SU-DHL-6 (cell line): Measurements from ENCODE around the gene FGF19.

Experiments
- H2AFZ ChIP-seq: fragments of 200-600 bp; sonication (generic); 2 replicates; pipeline ENCODE4 v1.6.1; 2014; ENCODE audit warnings: low read depth, mild to moderate bottlenecking, moderate library complexity, mixed read lengths, antibody characterized with exemption, low read length; ENCODE audit not compliant: severe bottlenecking
- H3F3A ChIP-seq: fragments of 200-600 bp; shearing (Covaris generic); 2 replicates; pipeline ENCODE4 v1.6.0; 2016; ENCODE audit warnings: antibody characterized with exemption, mild to moderate bottlenecking; ENCODE audit not compliant: insufficient read depth
- H3K27ac ChIP-seq: fragments of 200-600 bp; sonication (generic); 2 replicates; pipeline ENCODE4 v1.5.1; 2016; ENCODE audit warnings: low read depth, mild to moderate bottlenecking, low read length, moderate library complexity, mixed read lengths
- H3K27me3 ChIP-seq: fragments of 200-600 bp; sonication (generic), shearing (Covaris generic); 2 replicates; pipeline ENCODE4 v1.6.0; 2014; ENCODE audit warnings: mild to moderate bottlenecking, low read length
- H3K36me3 ChIP-seq: fragments of 200-600 bp; sonication (generic); 2 replicates; pipeline ENCODE4 v1.6.1; 2014; ENCODE audit warnings: mild to moderate bottlenecking, low read length, mixed read lengths
- H3K4me2 ChIP-seq: fragments of 300-600, 200-600 bp; shearing (Covaris generic), sonication (generic); 2 replicates; pipeline ENCODE4 v1.6.0; 2014; ENCODE audit warnings: low read length, low read depth, mild to moderate bottlenecking; ENCODE audit not compliant: poor library complexity, severe bottlenecking
- H3K4me3 ChIP-seq: fragments of 200-600 bp; sonication (generic); 2 replicates; pipeline ENCODE4 v1.5.1; 2014; ENCODE audit warnings: antibody characterized with exemption, low read length, mild to moderate bottlenecking, mixed read lengths; ENCODE audit not compliant: insufficient read depth, poor library complexity, severe bottlenecking
- H3K79me2 ChIP-seq: fragments of 200-600 bp; sonication (generic); 2 replicates; pipeline ENCODE4 v1.6.1; 2014; ENCODE audit warnings: mild to moderate bottlenecking, low read length, moderate library complexity; ENCODE audit not compliant: insufficient read depth
- H3K9ac ChIP-seq: fragments of 200-600 bp; sonication (generic); 2 replicates; pipeline ENCODE4 v1.7.0; 2014; ENCODE audit warnings: mild to moderate bottlenecking, low read length
- H3K9me2 ChIP-seq: fragments of 200-600 bp; sonication (generic); replicated peaks from 2 replicates; pipeline ENCODE4 v1.6.1; 2014; ENCODE audit warnings: low read length; ENCODE audit not compliant: insufficient read depth
- H3K9me3 ChIP-seq: fragments of 200-600 bp; sonication (generic); 2 replicates; pipeline ENCODE4 v1.6.1; 2014; ENCODE audit warnings: low read length, mixed read lengths; ENCODE audit not compliant: insufficient read depth
- H4K20me1 ChIP-seq: fragments of 200-600 bp; sonication (generic); 2 replicates; pipeline ENCODE4 v1.6.1; 2014; ENCODE audit warnings: low read depth, mild to moderate bottlenecking, antibody characterized with exemption, low read length, moderate library complexity, mixed read lengths
- EZH2phosphoT487 ChIP-seq: fragments of 200-600 bp; sonication (generic), shearing (Covaris generic); conservative IDR thresholded peaks from 2 replicates; pipeline ENCODE4 v1.6.1; 2018; ENCODE audit warnings: mild to moderate bottlenecking, antibody characterized with exemption, low read length, moderate library complexity, mixed read lengths
- TF ChIP-seq, protein P1 (sequence below): fragments of 200-600 bp; sonication (generic); IDR thresholded peaks from one replicate; pipeline ENCODE4 v1.5.1; 2017; ENCODE audit warnings: antibody characterized with exemption, mild to moderate bottlenecking, low read length, moderate library complexity; ENCODE audit not compliant: insufficient read depth, poor library complexity, severe bottlenecking

FGF19 gene

DNA sequence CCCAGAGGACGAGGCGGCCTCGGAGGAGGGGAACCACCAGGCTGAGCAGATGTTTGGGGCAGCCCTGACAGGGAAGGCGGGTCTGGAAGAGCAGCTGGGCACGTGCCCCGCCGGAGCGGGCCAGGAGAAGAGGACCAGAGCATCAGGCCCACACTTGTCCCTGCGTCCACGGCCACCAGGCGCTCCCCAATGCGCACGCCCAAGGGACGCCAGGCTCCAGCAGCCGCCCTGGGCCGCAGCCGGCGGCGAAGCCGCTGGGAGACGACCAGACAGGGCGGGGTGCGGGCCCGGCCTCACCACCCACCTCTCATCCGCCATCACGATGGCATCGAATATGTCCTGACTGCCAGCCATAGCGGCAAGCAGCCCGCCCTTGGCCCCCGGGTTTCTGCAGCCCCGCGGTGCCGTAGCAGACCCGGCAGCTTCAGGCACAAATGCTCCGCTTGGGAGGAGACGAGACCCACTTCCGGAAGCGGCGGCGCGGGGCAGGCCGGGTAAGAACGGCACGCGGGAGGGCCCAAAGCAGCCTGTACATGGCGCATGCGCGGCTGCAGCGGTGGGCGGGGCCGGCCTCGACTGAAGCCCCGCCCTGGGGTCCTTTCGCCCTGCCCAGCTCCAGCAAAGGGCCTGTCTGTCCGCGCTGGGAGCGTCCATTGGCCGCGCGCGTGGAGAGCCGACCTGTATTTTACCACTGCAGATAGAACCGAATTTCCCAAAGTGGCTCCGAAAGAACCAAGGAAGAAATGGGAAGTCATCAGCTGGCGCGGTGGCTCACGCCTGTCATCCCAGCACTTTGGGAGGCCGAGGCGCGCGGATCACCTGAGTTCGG, 28.7 kb downstream of the FGF19 start, which contains the start of gene LTO1:
Gene LTO1 (minus strand): TSS at position 468 of the 829 bp plus-strand sequence. CDS start 114 bp downstream, at position 354.
- no peaks in the 10 kb centered on the region for H3K27me3 ChIP-seq
- H2AFZ ChIP-seq: peak within 1 kb of the TSS; percentile 90
- H3F3A ChIP-seq: no peaks in the 10 kb centered on the region
- H3K27ac ChIP-seq: no peak within 1 kb of the TSS; the same call in 1 of the 2 replicates
- no peaks in the 10 kb centered on the region for H3K9me2 ChIP-seq
- H4K20me1 ChIP-seq: no peaks in the 10 kb centered on the region; the same call in 1 of the 2 replicates
- H3K36me3 ChIP-seq: no peaks in the 10 kb centered on the region
- peaks cover 24% of the 10 kb centered on the region for H3K79me2 ChIP-seq
- peak within 1 kb of the TSS; percentile 96 for H3K9ac ChIP-seq
- no peaks in the 10 kb centered on the region for H3K9me3 ChIP-seq
- TF ChIP-seq EZH2phosphoT487: no peak
- TF ChIP-seq, protein P1, sequence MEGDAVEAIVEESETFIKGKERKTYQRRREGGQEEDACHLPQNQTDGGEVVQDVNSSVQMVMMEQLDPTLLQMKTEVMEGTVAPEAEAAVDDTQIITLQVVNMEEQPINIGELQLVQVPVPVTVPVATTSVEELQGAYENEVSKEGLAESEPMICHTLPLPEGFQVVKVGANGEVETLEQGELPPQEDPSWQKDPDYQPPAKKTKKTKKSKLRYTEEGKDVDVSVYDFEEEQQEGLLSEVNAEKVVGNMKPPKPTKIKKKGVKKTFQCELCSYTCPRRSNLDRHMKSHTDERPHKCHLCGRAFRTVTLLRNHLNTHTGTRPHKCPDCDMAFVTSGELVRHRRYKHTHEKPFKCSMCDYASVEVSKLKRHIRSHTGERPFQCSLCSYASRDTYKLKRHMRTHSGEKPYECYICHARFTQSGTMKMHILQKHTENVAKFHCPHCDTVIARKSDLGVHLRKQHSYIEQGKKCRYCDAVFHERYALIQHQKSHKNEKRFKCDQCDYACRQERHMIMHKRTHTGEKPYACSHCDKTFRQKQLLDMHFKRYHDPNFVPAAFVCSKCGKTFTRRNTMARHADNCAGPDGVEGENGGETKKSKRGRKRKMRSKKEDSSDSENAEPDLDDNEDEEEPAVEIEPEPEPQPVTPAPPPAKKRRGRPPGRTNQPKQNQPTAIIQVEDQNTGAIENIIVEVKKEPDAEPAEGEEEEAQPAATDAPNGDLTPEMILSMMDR: no peak
- peak within 1 kb of the TSS; percentile 77 for H3K4me3 ChIP-seq
- peak within 1 kb of the TSS; percentile 77 for H3K4me2 ChIP-seq

DNA sequence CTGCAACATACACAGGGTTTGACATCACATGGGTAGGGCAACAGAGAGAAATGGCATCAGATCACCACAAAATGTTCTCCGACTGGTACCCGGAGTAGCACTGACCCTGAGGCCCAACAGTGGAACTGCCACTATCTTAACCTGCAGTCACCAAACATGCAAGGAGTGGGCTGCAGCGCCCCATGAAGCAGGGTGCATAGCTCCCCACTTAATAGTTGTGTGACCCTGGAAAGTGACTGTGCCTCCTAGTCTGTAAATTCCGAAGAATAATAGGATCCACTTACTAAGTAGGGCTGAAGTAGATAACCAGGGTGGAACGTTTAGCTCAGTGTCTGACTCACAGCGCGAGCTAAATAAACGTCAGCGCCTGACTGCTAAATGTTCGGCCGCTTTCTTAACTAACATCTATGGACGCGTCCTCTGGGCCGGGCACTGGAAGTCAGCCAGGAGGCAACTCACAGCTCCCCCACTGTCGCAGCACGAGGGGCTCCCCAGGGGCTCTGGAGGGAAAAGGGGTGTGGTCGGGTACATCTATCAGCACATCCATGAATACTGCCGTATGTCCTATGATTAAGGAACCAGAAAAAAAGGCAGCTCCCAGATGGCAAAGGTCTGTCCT, 29.4 kb downstream of the FGF19 start:
- Histone ChIP-seq H3K27me3 (no peaks in the 10 kb centered on the region), H3K9me3 (no peaks in the 10 kb centered on the region), H3K79me2 (peaks cover 24% of the 10 kb centered on the region), H3K27ac (no peak overlapping the region), H4K20me1 (no peaks in the 10 kb centered on the region; the same call in 1 of the 2 replicates), H3K4me2 (peak overlapping the region; percentile 77), H3K9me2 (no peaks in the 10 kb centered on the region), H3F3A (no peaks in the 10 kb centered on the region), H3K9ac (peak overlapping the region; percentile 96), H3K4me3 (peak overlapping the region; percentile 77), H3K36me3 (no peaks in the 10 kb centered on the region), H2AFZ (no peak overlapping the region)
- TF ChIP-seq, protein P1: no peak
- TF ChIP-seq EZH2phosphoT487: no peak

DNA sequence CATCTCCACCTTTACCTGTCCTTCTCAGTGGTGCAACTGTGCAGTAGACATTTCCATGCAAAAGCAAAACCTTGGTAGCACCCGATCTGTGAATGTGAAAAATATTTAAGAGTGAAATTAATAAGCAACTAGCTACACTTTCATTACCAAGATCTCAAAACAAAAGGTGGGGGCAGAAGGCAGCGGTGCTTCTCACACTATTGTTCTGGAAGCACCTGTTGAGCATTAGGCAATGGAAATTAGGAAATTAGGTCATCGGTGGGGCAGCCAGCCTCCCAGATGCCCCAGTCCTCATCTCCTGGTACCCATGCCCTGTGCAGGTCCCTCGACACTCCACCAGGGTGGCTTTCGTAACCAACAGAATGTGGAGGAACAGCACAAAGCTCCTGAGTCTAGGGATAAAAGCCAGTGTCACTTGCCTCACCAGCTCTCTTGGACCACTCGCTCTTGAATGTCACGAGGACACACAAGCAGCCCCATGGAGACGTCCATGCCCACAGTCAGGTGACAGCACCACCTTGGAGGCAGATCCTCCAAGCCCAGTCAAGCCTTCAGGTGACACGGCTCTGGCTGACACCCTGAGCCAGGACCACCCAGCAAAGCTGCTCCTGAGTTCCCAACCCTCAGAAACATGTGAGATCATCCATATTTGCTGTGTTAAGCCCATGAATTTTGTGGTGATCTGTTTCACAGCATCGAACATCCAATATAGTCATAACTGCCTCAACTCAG, 31.9 kb downstream of the FGF19 start:
- H3K9me3 ChIP-seq: no peaks in the 10 kb centered on the region
- no peak overlapping the region for H2AFZ ChIP-seq
- H3K9ac ChIP-seq: no peak overlapping the region
- H3K27me3 ChIP-seq: no peaks in the 10 kb centered on the region
- no peaks in the 10 kb centered on the region for H3K9me2 ChIP-seq
- H3K4me2 ChIP-seq: no peak overlapping the region
- peaks cover 24% of the 10 kb centered on the region for H3K79me2 ChIP-seq
- H3K4me3 ChIP-seq: no peak overlapping the region
- no peaks in the 10 kb centered on the region; the same call in 1 of the 2 replicates for H4K20me1 ChIP-seq
- TF ChIP-seq, protein P1: no peak
- TF ChIP-seq EZH2phosphoT487: no peak
- H3K36me3 ChIP-seq: no peaks in the 10 kb centered on the region
- H3F3A ChIP-seq: no peaks in the 10 kb centered on the region
- no peak overlapping the region for H3K27ac ChIP-seq
